ENCODE results near the gene GASK1B. TPM values are rescaled to one million over a fixed set of nuclear protein-coding genes. Genes with fewer than 3 reads are reported as not detected.

The GASK1B gene
- total RNA-seq, 1 donor from 2014 or later = 37.1 TPM

- H3K27me3 Mint-ChIP-seq = no peaks in the 10 kb centered on the region
- H3K36me3 Mint-ChIP-seq = peaks cover 4% of the 10 kb centered on the region
- peak overlapping the region; percentile 89 for H3K4me3 Mint-ChIP-seq
- peak overlapping the region; percentile 39 for H3K27ac Mint-ChIP-seq
- H3K9me3 Mint-ChIP-seq = no peaks in the 10 kb centered on the region
- peak; percentile 74 for DNase-seq (ENCODE audit: extremely low spot score, unreplicated experiment)
- peaks cover 31% of the 10 kb centered on the region for H3K4me1 Mint-ChIP-seq (ENCODE audit: unreplicated experiment)
- TF ChIP-seq CTCF (conservative IDR thresholded peaks at IDR 0.05) = peak; percentile 69
Measured at GRCh38 chr4:158170691-158171561, 1.9 kb downstream of the GASK1B start.

GRCh38 chr4:158169931-158170690, 2.7 kb downstream of the GASK1B start:
- H3K36me3 Mint-ChIP-seq = peaks cover 4% of the 10 kb centered on the region
- H3K4me3 Mint-ChIP-seq = peak overlapping the region; percentile 89
- peak overlapping the region; percentile 65 for H3K27ac Mint-ChIP-seq
- H3K4me1 Mint-ChIP-seq (ENCODE audit: unreplicated experiment) = peaks cover 35% of the 10 kb centered on the region
- H3K9me3 Mint-ChIP-seq = no peaks in the 10 kb centered on the region
- TF ChIP-seq CTCF (conservative IDR thresholded peaks at IDR 0.05) = no peak
- H3K27me3 Mint-ChIP-seq = no peaks in the 10 kb centered on the region
- no peak for DNase-seq (ENCODE audit: extremely low spot score, unreplicated experiment)

- H3K9me3 Mint-ChIP-seq = no peaks in the 10 kb centered on the region
- peak overlapping the region; percentile 55 for H3K27ac Mint-ChIP-seq
- no peaks in the 10 kb centered on the region for H3K27me3 Mint-ChIP-seq
- peak overlapping the region; percentile 89 for H3K4me3 Mint-ChIP-seq
- H3K4me1 Mint-ChIP-seq (ENCODE audit: unreplicated experiment) = peaks cover 41% of the 10 kb centered on the region
- DNase-seq (ENCODE audit: extremely low spot score, unreplicated experiment) = no peak
- peaks cover 4% of the 10 kb centered on the region for H3K36me3 Mint-ChIP-seq
- TF ChIP-seq CTCF (conservative IDR thresholded peaks at IDR 0.05) = no peak
Measured at GRCh38 chr4:158169506-158169905, 3.3 kb downstream of the GASK1B start.

- no peaks in the 10 kb centered on the region for H3K27me3 Mint-ChIP-seq
Measured at GRCh38 chr4:158168606-158169005, 4.2 kb downstream of the GASK1B start.

GRCh38 chr4:158166701-158167100, 6.1 kb downstream of the GASK1B start:
- Mint-ChIP-seq H3K4me3 (peak overlapping the region; percentile 74), H3K4me1 (ENCODE audit: unreplicated experiment) (peaks cover 48% of the 10 kb centered on the region), H3K27ac (no peak overlapping the region), H3K27me3 (no peaks in the 10 kb centered on the region), H3K36me3 (peaks cover 13% of the 10 kb centered on the region), H3K9me3 (no peaks in the 10 kb centered on the region)
- no peak for DNase-seq (ENCODE audit: extremely low spot score, unreplicated experiment)
- no peak for TF ChIP-seq CTCF (conservative IDR thresholded peaks at IDR 0.05)

More at GRCh38 chr4:158168606-158169005, 4.2 kb downstream of the GASK1B start:
- Mint-ChIP-seq H3K27ac (no peak overlapping the region), H3K4me1 (ENCODE audit: unreplicated experiment) (peaks cover 48% of the 10 kb centered on the region), H3K9me3 (no peaks in the 10 kb centered on the region), H3K36me3 (peaks cover 7% of the 10 kb centered on the region), H3K4me3 (peak overlapping the region; percentile 89)
- DNase-seq (ENCODE audit: extremely low spot score, unreplicated experiment) = no peak
- no peak for TF ChIP-seq CTCF (conservative IDR thresholded peaks at IDR 0.05)

All from type B pancreatic cell (in vitro differentiated cells).